ENCODE measurements around the gene ZPLD1. TPM values are rescaled to one million over a fixed set of nuclear protein-coding genes. Genes with fewer than 3 reads are reported as not detected.

ZPLD1 gene
- total RNA-seq, 1 experiment from 2014 or later: not detected

GRCh38 chr3:102398666-102399065, 36.1 kb upstream of the ZPLD1 start:
- intact Hi-C loops (cut with micrococcal nuclease; ENCODE audit: unreplicated experiment): no loop called here
- BruUV-seq (replicated peaks): no TSS peak
- Histone ChIP-seq H3K27me3 (ENCODE audit: insufficient read depth, low read depth) (no peaks in the 10 kb centered on the region), H3K4me3 (no peak overlapping the region), H3K4me2 (no peak overlapping the region), H3K9me2 (ENCODE audit: insufficient read depth) (no peaks in the 10 kb centered on the region), H3F3A (ENCODE audit: insufficient read depth, low read depth) (peaks cover 13% of the 10 kb centered on the region; the same call in 1 of the 2 replicates), H3K4me1 (replicated peaks; ENCODE audit: insufficient read depth) (peaks cover 39% of the 10 kb centered on the region), H2AFZ (no peak overlapping the region), H3K9me3 (ENCODE audit: insufficient read depth, low read depth) (peaks cover 26% of the 10 kb centered on the region), H4K20me1 (ENCODE audit: insufficient read depth) (no peaks in the 10 kb centered on the region), H3K79me2 (ENCODE audit: low read depth) (no peaks in the 10 kb centered on the region), H3K36me3 (ENCODE audit: low read depth) (no peaks in the 10 kb centered on the region), H3K27ac (no peak overlapping the region)
- CTCF ChIA-PET: no interaction called here
- no peak for DNase-seq
- POLR2A ChIA-PET (ENCODE audit: unreplicated experiment): no interaction called here
- TF ChIP-seq EZH2 (IDR thresholded peaks at IDR 0.05; ENCODE audit: low read depth) (no peak), CTCF (conservative IDR thresholded peaks at IDR 0.05) (no peak)

GRCh38 chr3:102400142-102400541, 34.7 kb upstream of the ZPLD1 start:
- H3F3A ChIP-seq (ENCODE audit: insufficient read depth, low read depth): peaks cover 13% of the 10 kb centered on the region; the same call in 1 of the 2 replicates
- 0 out of 2 replicates have a peak overlapping the region, but pooled peaks have one; percentile 2 for H3K4me2 ChIP-seq
- no peaks in the 10 kb centered on the region for H4K20me1 ChIP-seq (ENCODE audit: insufficient read depth)
- no peak overlapping the region for H3K4me3 ChIP-seq
- no peaks in the 10 kb centered on the region for H3K27me3 ChIP-seq (ENCODE audit: insufficient read depth, low read depth)
- ChIA-PET POLR2A (ENCODE audit: unreplicated experiment) (no interaction called here), CTCF (no interaction called here)
- no peaks in the 10 kb centered on the region for H3K36me3 ChIP-seq (ENCODE audit: low read depth)
- peak overlapping the region; percentile 48 for H3K27ac ChIP-seq
- TF ChIP-seq EZH2 (IDR thresholded peaks at IDR 0.05; ENCODE audit: low read depth): no peak
- no peak for TF ChIP-seq CTCF (conservative IDR thresholded peaks at IDR 0.05)
- DNase-seq: no peak
- BruUV-seq (replicated peaks): no TSS peak
- no peaks in the 10 kb centered on the region for H3K79me2 ChIP-seq (ENCODE audit: low read depth)
- H3K4me1 ChIP-seq (replicated peaks; ENCODE audit: insufficient read depth): peaks cover 31% of the 10 kb centered on the region
- no peaks in the 10 kb centered on the region for H3K9me2 ChIP-seq (ENCODE audit: insufficient read depth)
- intact Hi-C loops (cut with micrococcal nuclease; ENCODE audit: unreplicated experiment): loop anchor here (5.0 kb wide), 1 partner anchor 132 kb away; no protein-coding TSS in a partner anchor
- peaks cover 26% of the 10 kb centered on the region for H3K9me3 ChIP-seq (ENCODE audit: insufficient read depth, low read depth)
- no peak overlapping the region for H2AFZ ChIP-seq

- H3K27me3 ChIP-seq (ENCODE audit: insufficient read depth, low read depth): no peaks in the 10 kb centered on the region
- H3K4me1 ChIP-seq (replicated peaks; ENCODE audit: insufficient read depth): peaks cover 31% of the 10 kb centered on the region
- peaks cover 13% of the 10 kb centered on the region; the same call in 1 of the 2 replicates for H3F3A ChIP-seq (ENCODE audit: insufficient read depth, low read depth)
- peak overlapping the region; percentile 2 for H3K4me2 ChIP-seq
- no peaks in the 10 kb centered on the region for H3K9me2 ChIP-seq (ENCODE audit: insufficient read depth)
- BruUV-seq (replicated peaks): no TSS peak
- TF ChIP-seq EZH2 (IDR thresholded peaks at IDR 0.05; ENCODE audit: low read depth) (no peak), CTCF (conservative IDR thresholded peaks at IDR 0.05) (no peak)
- ChIA-PET POLR2A (ENCODE audit: unreplicated experiment) (interaction anchor here (0.6 to 0.7 kb wide), 3 partner anchors 15 to 102 kb away, joined by 4 to 6 read pairs (median 4); no protein-coding TSS in a partner anchor), CTCF (interaction anchor here (0.6 to 0.9 kb wide), 2 partner anchors 136 to 340 kb away, joined by 3 to 4 read pairs; no protein-coding TSS in a partner anchor)
- peaks cover 22% of the 10 kb centered on the region for H3K9me3 ChIP-seq (ENCODE audit: insufficient read depth, low read depth)
- H3K27ac ChIP-seq: peak overlapping the region; percentile 48
- H3K36me3 ChIP-seq (ENCODE audit: low read depth): no peaks in the 10 kb centered on the region
- H3K79me2 ChIP-seq (ENCODE audit: low read depth): no peaks in the 10 kb centered on the region
- no peak overlapping the region for H3K4me3 ChIP-seq
- intact Hi-C loops (cut with micrococcal nuclease; ENCODE audit: unreplicated experiment): loop anchor here (5.0 kb wide), 1 partner anchor 132 kb away; no protein-coding TSS in a partner anchor
- no peaks in the 10 kb centered on the region for H4K20me1 ChIP-seq (ENCODE audit: insufficient read depth)
- no peak overlapping the region for H2AFZ ChIP-seq
- DNase-seq: peak; percentile 29 to 75
Measured at GRCh38 chr3:102400766-102401165, 34.0 kb upstream of the ZPLD1 start.
